MM.1S (cell line): Measurements from ENCODE around the gene AK9.

Experiments used
- CTCF ChIP-seq: fragments of 300-600 bp; sonication (generic); IDR thresholded peaks from 2 replicates; pipeline ENCODE4 v1.5.1; 2016; ENCODE audit warnings: antibody characterized with exemption, low read length, mixed read lengths
- EZH2 ChIP-seq: fragments of 300-600 bp; sonication (generic); optimal IDR thresholded peaks from 2 replicates; pipeline ENCODE3; 2017; ENCODE audit warnings: low read depth, mild to moderate bottlenecking, antibody characterized with exemption, low read length, mixed read lengths
- EZH2phosphoT487 ChIP-seq: fragments of 300-600 bp; sonication (generic); IDR thresholded peaks from 2 replicates; pipeline ENCODE4 v1.6.1; 2018; ENCODE audit warnings: antibody characterized with exemption, low read length

DNA sequence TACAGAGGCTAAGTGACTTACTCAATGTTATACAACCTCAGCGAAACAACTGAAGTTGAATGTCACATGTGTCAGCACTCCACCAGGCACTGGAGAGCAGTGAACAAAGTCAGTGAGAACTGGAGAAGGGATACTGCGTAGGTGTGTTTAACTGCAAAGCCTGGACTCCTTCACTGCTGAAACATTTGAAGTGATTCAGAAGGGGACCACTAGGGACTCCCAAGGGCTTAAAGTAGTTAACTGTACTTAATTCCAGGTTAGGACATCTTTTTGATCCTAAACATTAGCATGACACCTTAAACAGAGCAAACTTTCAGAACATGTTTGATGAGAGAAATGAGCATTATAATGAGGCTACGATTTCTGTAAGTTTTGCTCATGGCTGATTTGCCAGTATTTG, 163.0 kb downstream of the AK9 start:
- TF ChIP-seq CTCF (no peak), EZH2 (no peak), EZH2phosphoT487 (no peak)
